ENCODE measurements around the gene U2SURP.

The U2SURP gene

GRCh38 chr3:143105170-143105569 lies 103.8 kb downstream of the U2SURP start:
- Histone ChIP-seq H3F3A (ENCODE audit: insufficient read depth) (no peaks in the 10 kb centered on the region), H3K9me3 (ENCODE audit: insufficient read depth, low read length) (no peaks in the 10 kb centered on the region), H3K9ac (ENCODE audit: low read length) (no peak overlapping the region), H3K27me3 (ENCODE audit: low read length) (no peaks in the 10 kb centered on the region), H3K9me2 (replicated peaks; ENCODE audit: insufficient read depth, low read length) (no peaks in the 10 kb centered on the region), H3K4me3 (ENCODE audit: insufficient read depth, low read length, poor library complexity, severe bottlenecking) (no peak overlapping the region), H3K4me2 (ENCODE audit: low read depth, low read length, poor library complexity, severe bottlenecking) (no peak overlapping the region), H3K36me3 (ENCODE audit: low read length) (no peaks in the 10 kb centered on the region), H3K79me2 (ENCODE audit: insufficient read depth, low read length) (no peaks in the 10 kb centered on the region), H3K27ac (ENCODE audit: low read depth, low read length) (no peak overlapping the region), H2AFZ (ENCODE audit: low read depth, low read length, severe bottlenecking) (no peak overlapping the region), H4K20me1 (ENCODE audit: low read depth, low read length) (no peaks in the 10 kb centered on the region)
- no peak for TF ChIP-seq EZH2phosphoT487 (conservative IDR thresholded peaks at IDR 0.05; ENCODE audit: low read length)

GRCh38 chr3:143109861-143110260 lies 108.5 kb downstream of the U2SURP start:
- H3K9me3 ChIP-seq (ENCODE audit: insufficient read depth, low read length), result no peaks in the 10 kb centered on the region
- no peaks in the 10 kb centered on the region for H3K27me3 ChIP-seq (ENCODE audit: low read length)
- TF ChIP-seq CTCF (IDR thresholded peaks at IDR 0.05; ENCODE audit: insufficient read depth, low read length, poor library complexity, severe bottlenecking), result no peak
- TF ChIP-seq EZH2phosphoT487 (conservative IDR thresholded peaks at IDR 0.05; ENCODE audit: low read length), result no peak
- no peak overlapping the region for H3K4me3 ChIP-seq (ENCODE audit: insufficient read depth, low read length, poor library complexity, severe bottlenecking)
- no peaks in the 10 kb centered on the region for H3K9me2 ChIP-seq (replicated peaks; ENCODE audit: insufficient read depth, low read length)
- no peaks in the 10 kb centered on the region for H3K79me2 ChIP-seq (ENCODE audit: insufficient read depth, low read length)
- H3K9ac ChIP-seq (ENCODE audit: low read length), result no peak overlapping the region
- no peaks in the 10 kb centered on the region for H3F3A ChIP-seq (ENCODE audit: insufficient read depth)
- H3K27ac ChIP-seq (ENCODE audit: low read depth, low read length), result no peak overlapping the region
- H2AFZ ChIP-seq (ENCODE audit: low read depth, low read length, severe bottlenecking), result no peak overlapping the region
- H3K36me3 ChIP-seq (ENCODE audit: low read length), result no peaks in the 10 kb centered on the region
- H3K4me2 ChIP-seq (ENCODE audit: low read depth, low read length, poor library complexity, severe bottlenecking), result no peak overlapping the region
- no peaks in the 10 kb centered on the region for H4K20me1 ChIP-seq (ENCODE audit: low read depth, low read length)

Measured in SU-DHL-6 (cell line).